Loucy (cell line): ENCODE measurements around the gene OR5AP2.
A peak's percentile ranks its signal among the peaks of the same experiment; 100 is the strongest.
"Not testable (repeated sequence)": the region's sequence is repeated elsewhere in the genome, so short reads cannot be mapped to it uniquely, and the experiment has no call there.

Experiments
- H2AFZ ChIP-seq: fragments of 200-600 bp; sonication (generic); 2 replicates; pipeline ENCODE4 v1.6.0; 2016; ENCODE audit warnings: antibody characterized with exemption, mild to moderate bottlenecking, low read length, moderate library complexity
- H3F3A ChIP-seq: fragments of 200-600 bp; 2 replicates; pipeline ENCODE4 v1.6.0; 2016; ENCODE audit warnings: antibody characterized with exemption, low read depth, mild to moderate bottlenecking
- H3K27me3 ChIP-seq: fragments of 200-600 bp; sonication (generic); 2 replicates; pipeline ENCODE4 v1.6.1; 2014; ENCODE audit warnings: low read length, mild to moderate bottlenecking; ENCODE audit not compliant: insufficient read depth, poor library complexity, severe bottlenecking
- H3K36me3 ChIP-seq: fragments of 200-600 bp; sonication (generic); 2 replicates; pipeline ENCODE4 v1.6.1; 2016; ENCODE audit warnings: low read length; ENCODE audit not compliant: insufficient read depth
- H3K4me1 ChIP-seq: fragments of 200-600 bp; sonication (generic); 2 replicates; pipeline ENCODE4 v1.5.1; 2014; ENCODE audit warnings: low read length, mild to moderate bottlenecking; ENCODE audit not compliant: insufficient read depth, poor library complexity, severe bottlenecking
- H3K4me2 ChIP-seq: fragments of 200-600 bp; sonication (generic); 2 replicates; pipeline ENCODE4 v1.6.0; 2014; ENCODE audit warnings: antibody characterized with exemption, low read length, low read depth, mild to moderate bottlenecking; ENCODE audit not compliant: poor library complexity, severe bottlenecking
- H3K4me3 ChIP-seq: fragments of 200-600 bp; sonication (generic); 2 replicates; pipeline ENCODE4 v1.5.1; 2014; ENCODE audit warnings: low read length, mild to moderate bottlenecking, mixed read lengths; ENCODE audit not compliant: poor library complexity, severe bottlenecking
- H3K79me2 ChIP-seq: fragments of 200-600 bp; sonication (generic); 2 replicates; pipeline ENCODE4 v1.6.1; 2014; ENCODE audit warnings: low read length; ENCODE audit not compliant: insufficient read depth
- H3K9ac ChIP-seq: fragments of 200-600 bp; sonication (generic); 2 replicates; pipeline ENCODE4 v1.6.0; 2014; ENCODE audit warnings: mild to moderate bottlenecking, low read depth, low read length, moderate library complexity; ENCODE audit not compliant: poor library complexity, severe bottlenecking
- H3K9me2 ChIP-seq: fragments of 200-600 bp; sonication (generic); replicated peaks from 2 replicates; pipeline ENCODE4 v1.6.1; 2016; ENCODE audit warnings: low read depth, low read length, mixed read lengths
- H3K9me3 ChIP-seq: fragments of 200-600 bp; sonication (generic); 2 replicates; pipeline ENCODE4 v1.6.1; 2014; ENCODE audit warnings: mild to moderate bottlenecking, antibody characterized with exemption, low read length, low read depth; ENCODE audit not compliant: insufficient read depth
- H4K20me1 ChIP-seq: fragments of 200-600 bp; sonication (generic); 2 replicates; pipeline ENCODE4 v1.6.0; 2014; ENCODE audit warnings: antibody characterized with exemption, low read length, mild to moderate bottlenecking; ENCODE audit not compliant: insufficient read depth, poor library complexity, severe bottlenecking
- EZH2phosphoT487 ChIP-seq: fragments of 200-600 bp; IDR thresholded peaks from 2 replicates; pipeline ENCODE4 v1.6.1; 2018; ENCODE audit warnings: antibody characterized with exemption, mild to moderate bottlenecking, moderate library complexity, borderline replicate concordance
- TF ChIP-seq, protein P1 (sequence below): fragments of 200-600 bp; sonication (generic); conservative IDR thresholded peaks from 2 replicates; pipeline ENCODE4 v1.5.1; 2014; ENCODE audit warnings: mild to moderate bottlenecking, antibody characterized with exemption, low read length

OR5AP2 gene

DNA sequence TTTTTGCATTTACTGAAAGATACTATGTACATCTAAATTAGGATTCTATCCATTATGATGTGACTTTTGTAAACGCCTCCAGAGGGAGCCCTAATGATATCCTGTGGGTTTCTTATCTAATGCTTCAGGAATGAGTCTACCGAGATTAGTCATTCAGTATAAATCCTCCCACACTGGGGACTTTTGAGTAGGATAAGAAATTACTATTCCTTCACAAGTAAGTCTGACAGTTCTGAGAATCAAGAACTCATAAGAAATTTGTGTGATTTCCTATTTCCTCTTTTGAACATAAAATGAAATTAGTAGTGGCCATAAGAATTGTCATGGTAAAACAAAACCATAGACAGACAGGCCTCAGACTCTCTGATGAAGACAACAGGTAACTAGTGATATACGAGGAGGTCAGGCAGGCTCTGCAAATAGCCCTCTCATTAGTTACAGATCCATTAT is 17.6 kb downstream of the OR5AP2 start:
- no peaks in the 10 kb centered on the region for H3K9me2 ChIP-seq
- H2AFZ ChIP-seq: no peak overlapping the region
- H3K27me3 ChIP-seq: no peaks in the 10 kb centered on the region
- H3K4me3 ChIP-seq: no peak overlapping the region
- H3K9ac ChIP-seq: no peak overlapping the region
- TF ChIP-seq, protein P1, sequence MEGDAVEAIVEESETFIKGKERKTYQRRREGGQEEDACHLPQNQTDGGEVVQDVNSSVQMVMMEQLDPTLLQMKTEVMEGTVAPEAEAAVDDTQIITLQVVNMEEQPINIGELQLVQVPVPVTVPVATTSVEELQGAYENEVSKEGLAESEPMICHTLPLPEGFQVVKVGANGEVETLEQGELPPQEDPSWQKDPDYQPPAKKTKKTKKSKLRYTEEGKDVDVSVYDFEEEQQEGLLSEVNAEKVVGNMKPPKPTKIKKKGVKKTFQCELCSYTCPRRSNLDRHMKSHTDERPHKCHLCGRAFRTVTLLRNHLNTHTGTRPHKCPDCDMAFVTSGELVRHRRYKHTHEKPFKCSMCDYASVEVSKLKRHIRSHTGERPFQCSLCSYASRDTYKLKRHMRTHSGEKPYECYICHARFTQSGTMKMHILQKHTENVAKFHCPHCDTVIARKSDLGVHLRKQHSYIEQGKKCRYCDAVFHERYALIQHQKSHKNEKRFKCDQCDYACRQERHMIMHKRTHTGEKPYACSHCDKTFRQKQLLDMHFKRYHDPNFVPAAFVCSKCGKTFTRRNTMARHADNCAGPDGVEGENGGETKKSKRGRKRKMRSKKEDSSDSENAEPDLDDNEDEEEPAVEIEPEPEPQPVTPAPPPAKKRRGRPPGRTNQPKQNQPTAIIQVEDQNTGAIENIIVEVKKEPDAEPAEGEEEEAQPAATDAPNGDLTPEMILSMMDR: peak; percentile 70
- no peak for TF ChIP-seq EZH2phosphoT487
- H3K9me3 ChIP-seq: no peaks in the 10 kb centered on the region
- H3K4me1 ChIP-seq: no peaks in the 10 kb centered on the region
- H3K79me2 ChIP-seq: no peaks in the 10 kb centered on the region
- no peaks in the 10 kb centered on the region for H4K20me1 ChIP-seq
- no peak overlapping the region for H3K4me2 ChIP-seq
- H3F3A ChIP-seq: no peaks in the 10 kb centered on the region
- no peaks in the 10 kb centered on the region for H3K36me3 ChIP-seq

DNA sequence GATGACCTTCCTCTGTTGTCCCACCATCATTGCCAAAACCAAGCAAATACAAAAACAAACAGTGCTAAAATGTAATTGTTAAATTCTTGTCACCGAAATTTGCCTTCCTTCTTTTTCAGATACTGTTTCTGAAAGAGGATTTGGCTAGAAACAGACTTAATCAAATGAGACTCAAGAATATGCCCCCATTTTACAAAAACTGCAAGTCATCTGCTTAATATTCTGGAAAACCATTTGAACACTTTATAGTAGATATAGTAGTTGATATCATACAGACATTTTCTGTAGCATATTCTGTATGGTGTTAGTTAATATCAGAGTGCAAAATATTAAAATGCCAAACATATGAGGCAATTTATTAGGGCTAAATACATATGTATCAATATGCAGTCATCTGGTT is 31.1 kb downstream of the OR5AP2 start:
- Histone ChIP-seq H3K9me2 (no peaks in the 10 kb centered on the region), H3K27me3 (no peaks in the 10 kb centered on the region), H3K36me3 (no peaks in the 10 kb centered on the region), H3K4me2 (no peak overlapping the region), H3K9me3 (no peaks in the 10 kb centered on the region), H3F3A (no peaks in the 10 kb centered on the region), H4K20me1 (no peaks in the 10 kb centered on the region), H3K79me2 (no peaks in the 10 kb centered on the region), H3K4me3 (no peak overlapping the region), H2AFZ (no peak overlapping the region), H3K9ac (no peak overlapping the region), H3K4me1 (no peaks in the 10 kb centered on the region)
- TF ChIP-seq, protein P1: no peak
- TF ChIP-seq EZH2phosphoT487: no peak

GRCh38 chr11:56592088-56592717 is 50.0 kb downstream of the OR5AP2 start:
- H3K4me3 ChIP-seq, H2AFZ ChIP-seq, H3K79me2 ChIP-seq, H3K9ac ChIP-seq, H3K4me2 ChIP-seq, H3K36me3 ChIP-seq, H3K4me1 ChIP-seq, H3F3A ChIP-seq, H3K27me3 ChIP-seq, H3K9me3 ChIP-seq, H3K9me2 ChIP-seq, H4K20me1 ChIP-seq: not testable (repeated sequence)
